GM18873 (cell line): ENCODE measurements around the gene ANKRD33B.

Experiments
- ATAC-seq: cut with Tn5 transposase; IDR thresholded peaks from one replicate; pipeline ENCODE4 v1.9.1; 2021; ENCODE audit warnings: mild to moderate bottlenecking, moderate library complexity, moderate number of reproducible peaks; ENCODE audit not compliant: unreplicated experiment, low FRiP score

The ANKRD33B gene

DNA sequence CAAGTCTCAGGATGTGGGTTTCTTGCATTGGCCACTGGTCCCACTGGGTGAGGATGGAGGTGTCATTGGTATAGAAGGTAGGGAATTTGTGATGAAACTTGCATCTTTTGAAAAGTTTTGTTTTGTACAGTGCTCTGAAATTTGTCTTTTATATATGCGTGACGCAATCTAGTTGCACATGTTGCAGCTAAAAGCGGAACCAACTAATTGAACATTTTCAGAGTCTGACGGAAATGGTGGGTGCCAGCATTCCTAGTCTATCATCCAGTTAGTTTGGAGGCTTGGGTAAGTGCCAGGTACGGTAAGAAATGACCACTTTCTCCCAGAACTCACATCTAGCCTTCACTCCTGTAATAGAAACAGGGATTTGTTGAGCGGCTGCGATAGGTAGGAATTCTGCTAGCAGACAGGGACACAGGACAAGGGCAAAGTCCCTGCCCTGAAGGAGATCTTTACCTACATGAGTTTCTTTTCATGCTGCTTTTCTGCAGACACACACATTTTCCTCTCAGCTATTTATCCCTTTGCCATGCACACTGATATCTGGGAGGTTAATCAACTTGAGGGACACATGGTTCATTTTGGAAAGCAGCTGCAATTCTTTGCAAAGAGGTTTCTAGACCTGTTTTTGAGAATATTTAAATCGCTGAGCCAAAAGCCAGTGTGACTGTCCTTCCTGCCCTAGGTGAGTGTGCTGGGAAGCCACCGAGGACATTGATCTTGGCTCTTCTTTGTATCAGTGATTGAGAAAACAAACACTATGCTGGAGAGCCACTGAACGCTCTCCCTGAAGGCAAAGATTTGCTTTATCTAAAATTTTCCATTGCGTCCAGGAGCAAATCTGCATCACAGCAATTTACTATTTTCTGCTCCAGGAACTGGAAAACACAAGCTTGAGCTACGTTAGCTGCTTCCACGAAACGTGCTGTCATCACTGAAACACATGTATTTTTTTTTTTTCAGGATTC is 107.5 kb downstream of the ANKRD33B start:
- ATAC-seq = no peak

DNA sequence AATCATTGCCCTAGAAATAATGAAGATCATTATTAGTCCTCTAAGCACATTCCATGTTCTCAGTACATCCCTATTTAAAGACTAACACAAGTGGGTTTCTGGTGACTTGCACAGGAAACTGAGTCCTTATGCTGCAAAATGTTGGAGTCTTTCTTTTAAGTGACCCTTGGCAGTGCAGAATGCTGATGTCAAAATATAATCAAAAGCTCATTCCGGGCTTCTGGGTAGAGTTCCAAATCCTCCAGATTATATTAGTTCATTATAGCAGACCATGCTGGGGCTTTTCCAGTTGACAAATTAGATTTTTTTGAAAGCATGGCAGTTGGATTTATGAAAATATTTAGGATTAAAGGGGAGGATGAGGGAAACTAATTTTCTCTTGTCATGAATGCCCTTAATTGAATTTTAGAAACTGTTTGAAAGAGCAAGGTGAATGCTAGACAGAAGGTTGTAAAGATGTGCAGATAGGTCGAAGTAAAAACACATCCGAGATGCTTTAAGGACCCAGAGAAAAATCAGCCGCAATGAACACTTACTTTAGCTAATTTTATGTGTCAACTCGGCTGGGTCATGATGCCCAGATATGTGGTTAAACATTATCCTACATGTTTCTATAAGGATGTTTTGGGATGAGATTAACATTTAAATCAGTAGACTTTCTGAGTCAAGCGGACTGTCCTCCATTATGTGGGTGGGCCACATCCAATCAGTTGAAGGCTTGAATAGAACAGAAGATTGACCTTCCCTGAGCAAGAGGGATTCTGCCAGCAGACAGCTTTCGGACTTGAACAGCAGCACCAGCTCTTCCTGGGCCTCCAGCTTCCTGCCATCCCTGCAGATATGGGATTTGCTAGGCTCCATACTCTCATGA is 108.5 kb downstream of the ANKRD33B start:
- ATAC-seq = no peak

DNA sequence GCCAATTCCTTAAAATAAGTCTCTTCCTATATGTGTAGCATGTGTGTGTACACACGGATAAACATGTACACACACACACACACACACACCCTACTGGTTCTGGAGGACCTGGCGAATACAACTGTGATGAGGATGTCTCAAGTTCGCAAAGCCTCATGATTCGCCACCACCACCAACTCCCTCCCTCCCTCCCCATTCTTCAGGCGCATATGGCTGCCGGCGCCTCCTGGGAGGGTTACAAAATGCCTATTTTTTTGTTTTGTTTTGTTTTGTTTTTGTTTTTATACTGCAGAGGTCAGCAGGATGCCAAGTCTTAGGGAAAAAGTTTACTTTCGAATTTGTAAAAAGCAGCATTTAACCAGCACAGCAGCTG is 109.1 kb downstream of the ANKRD33B start:
- ATAC-seq = no peak

DNA sequence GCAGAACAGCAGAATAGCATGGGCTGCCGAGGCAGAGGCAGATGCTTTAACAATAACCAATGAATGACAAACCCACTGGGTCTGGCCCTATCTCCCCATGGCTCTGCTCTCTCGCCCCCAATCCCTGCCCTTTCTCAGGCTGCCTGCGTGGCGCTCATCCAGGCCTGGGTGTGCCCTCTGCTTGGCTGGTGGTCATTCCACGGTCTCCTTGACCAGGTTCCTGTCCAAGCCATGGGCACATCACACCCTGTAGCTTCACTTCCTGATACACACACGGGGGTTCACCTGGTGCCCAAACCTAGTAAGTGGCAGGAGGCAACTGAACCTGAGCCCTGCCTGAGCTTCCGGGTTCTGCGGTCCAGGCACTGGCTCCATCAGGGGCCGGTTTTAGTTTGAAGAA is 109.5 kb downstream of the ANKRD33B start:
- ATAC-seq = no peak

DNA sequence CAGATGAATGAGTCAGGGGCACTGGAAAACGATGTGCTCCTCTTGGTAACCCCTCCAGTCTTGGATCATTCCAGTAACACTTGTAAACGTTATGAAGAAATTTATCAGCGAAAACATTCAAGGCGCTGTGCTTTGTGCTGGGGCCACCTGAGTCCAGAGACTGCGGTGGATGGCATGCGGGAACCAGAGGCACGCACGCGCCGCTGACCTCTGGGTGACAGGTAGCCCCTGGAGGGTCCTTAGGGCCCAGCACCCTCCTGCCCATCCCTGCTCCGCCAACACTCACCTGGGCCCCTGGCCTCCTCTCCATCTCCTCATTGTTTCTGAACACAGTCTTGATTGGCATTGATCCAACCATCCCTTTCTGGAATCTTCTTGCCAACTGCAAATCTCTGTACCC is 110.2 kb downstream of the ANKRD33B start:
- ATAC-seq = no peak

DNA sequence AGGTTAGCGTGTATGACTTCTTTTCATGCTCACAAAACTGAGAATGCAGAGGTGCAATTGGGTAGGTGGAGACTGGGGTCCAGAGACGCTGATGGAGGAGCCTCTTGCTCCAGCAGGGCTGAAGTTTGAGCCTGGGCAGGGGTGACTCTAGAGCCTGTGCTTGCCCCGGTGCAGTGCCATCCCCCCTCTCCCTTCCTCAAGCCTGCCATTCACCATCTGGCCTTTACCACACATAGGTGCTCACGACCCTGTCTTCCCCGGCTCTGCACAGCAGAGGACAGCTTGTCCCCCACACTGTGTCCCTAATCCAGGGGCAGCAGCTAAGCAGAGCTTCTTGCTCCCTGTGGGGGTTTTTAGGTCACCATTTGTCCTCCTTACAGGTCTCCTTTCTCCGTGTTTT is 110.7 kb downstream of the ANKRD33B start:
- no peak for ATAC-seq

DNA sequence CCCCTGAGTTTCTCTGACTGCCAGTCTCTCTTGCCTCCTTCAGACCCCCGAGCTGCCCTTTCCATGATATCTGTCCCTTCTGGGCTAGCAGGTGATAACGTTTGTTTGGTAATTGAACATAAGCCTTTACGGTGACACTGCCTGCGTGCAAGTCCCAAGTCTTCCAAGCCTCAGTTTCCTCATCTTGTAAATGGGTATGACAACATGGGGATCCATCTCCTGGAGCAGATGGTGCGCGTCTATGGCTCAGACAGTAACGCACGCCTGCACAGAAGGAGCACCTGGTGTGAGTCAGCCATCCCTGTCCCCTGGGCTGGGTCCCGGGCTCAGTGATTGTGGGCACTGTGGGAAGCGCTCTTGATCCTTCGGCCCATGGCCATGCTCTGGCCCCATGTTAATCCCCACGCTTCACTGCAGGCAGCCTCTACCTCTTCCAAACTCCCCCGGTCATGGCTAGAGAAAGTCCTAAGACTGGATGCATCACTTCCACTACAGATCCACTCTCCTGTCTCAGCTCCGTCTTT is 111.4 kb downstream of the ANKRD33B start:
- no peak for ATAC-seq

DNA sequence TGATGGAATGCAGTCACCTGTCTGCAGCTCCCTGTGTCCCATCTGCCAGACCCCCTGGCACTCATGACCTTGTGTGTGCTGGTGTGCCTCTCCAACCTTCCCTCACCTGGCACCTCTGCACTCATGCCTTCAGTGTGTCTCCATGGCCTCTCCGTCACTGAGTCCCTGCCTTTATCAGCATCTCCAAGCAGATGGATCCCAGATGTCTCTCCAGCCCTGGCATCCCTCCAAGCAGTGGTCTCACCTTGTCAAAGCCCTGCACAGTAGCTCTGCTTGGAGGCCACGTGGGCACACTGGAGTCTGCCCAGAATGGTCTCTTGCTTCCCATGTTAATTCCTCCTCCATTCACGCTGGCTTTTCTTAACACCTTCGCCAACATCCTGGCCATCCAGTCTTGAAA is 112.4 kb downstream of the ANKRD33B start:
- no peak for ATAC-seq

DNA sequence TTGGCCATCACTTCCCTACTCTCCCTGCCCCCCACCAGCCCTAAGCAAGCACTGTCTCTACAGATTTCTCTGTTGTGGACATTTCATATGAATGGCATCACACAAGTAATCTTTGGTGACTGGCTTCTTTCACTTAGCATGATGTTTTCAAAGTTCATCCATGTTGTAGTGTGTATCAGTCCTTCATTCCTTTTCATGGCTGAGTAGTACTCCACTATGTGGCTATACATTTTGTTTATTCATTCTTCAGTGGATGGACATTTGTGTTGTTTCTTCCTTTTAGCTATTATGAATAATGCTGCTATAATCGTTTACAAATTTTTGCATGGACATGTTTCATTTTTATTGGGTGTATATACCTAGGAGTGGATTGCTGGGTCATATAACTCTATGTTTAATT is 113.1 kb downstream of the ANKRD33B start:
- ATAC-seq = no peak

DNA sequence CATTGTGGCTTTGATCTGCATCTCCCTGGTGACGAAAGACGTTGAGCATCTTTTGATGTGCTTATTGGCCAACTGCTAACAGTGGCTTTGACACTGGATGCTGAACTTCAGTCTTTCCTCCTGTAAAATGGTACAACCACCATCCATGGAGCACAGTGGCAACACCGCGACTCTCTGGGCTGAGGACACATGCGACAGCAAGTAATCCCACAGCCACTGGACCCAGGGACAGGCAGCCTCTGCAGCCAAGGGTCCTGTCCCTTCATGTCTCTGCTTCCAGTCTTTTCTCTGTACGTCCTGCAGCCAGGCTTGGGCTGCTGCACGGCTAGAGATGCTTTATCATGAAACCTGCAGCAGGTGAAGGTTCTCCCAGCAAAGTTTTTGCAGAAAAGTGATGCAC is 113.7 kb downstream of the ANKRD33B start:
- no peak for ATAC-seq

DNA sequence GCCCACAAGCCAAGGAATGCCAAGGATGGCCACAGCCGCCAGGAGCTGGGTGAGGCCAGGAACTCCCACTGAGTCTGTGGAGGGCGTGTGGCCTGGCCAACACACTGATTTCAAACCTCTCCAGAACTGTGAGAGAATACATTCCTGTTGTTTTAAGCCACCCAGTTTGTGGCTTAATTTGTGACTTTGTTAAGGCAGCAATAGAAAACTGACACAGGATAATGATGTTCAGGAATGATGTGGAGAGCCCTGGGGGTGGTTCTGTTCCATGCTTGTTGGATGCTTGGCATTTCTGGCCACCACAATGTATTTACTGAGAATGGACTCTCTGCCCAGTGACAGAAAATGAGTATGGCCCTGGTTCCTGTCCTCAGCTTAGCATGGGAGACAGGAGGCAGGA is 114.4 kb downstream of the ANKRD33B start:
- ATAC-seq = no peak

DNA sequence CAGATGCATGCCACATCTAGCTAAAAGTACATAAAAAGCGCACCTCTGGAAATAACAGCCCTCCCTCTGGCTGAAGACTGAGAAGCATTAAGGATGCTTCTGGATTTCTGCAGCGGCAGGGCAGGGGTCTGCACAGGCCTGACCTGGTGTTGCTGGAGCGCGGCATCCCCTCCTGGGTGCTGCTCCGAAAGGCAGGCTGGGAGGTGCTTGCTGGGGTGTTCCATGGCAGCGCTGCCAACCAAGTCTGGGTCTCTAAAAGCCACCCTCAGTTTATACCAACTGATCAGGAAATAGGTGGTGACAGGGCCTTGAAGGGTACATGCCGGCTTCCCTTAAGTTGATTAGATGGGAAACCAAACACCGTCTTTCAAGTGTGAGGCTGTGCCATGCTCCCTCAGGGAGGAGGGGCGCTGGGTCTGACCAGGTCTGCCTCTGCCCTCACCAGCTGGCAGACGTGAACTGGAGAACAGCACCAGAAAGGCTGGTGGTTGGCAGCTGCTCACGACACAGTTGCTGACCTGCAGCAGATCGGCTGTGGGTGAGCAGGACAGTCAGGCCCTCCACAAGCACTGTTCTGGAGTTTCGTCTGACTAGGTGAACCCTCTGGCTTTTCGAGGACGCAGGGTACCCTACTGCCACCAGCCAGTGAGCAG is 115.6 kb downstream of the ANKRD33B start:
- no peak for ATAC-seq

DNA sequence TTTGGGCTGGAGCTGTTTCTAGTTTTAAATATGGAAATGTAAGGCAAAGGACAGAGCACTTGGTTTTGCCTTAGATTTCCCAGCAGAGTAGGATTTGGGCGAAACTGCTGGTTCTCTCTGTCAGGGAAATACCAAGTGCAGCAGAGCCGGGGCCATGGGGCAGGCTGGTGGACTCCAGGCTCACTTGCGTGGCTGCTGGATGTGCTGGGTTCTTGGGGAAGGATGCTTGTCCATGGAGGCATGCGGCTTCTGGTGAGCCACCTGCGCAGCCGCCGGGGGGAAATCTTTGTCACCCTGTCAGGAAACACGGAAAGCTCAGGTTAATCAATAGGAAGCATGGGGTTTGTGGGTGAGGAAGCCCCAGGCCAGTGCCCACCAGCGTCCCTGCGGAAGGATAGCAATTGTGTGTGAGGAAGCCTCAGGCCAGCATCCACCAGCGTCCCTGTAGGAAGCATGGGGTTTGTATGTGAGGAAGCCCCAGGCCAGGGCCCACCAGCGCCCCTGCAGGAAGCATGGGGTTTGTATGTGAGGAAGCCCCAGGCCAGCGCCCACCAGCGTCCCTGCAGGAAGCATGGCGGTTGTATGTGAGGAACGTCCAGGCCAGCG is 117.1 kb downstream of the ANKRD33B start:
- ATAC-seq = no peak

DNA sequence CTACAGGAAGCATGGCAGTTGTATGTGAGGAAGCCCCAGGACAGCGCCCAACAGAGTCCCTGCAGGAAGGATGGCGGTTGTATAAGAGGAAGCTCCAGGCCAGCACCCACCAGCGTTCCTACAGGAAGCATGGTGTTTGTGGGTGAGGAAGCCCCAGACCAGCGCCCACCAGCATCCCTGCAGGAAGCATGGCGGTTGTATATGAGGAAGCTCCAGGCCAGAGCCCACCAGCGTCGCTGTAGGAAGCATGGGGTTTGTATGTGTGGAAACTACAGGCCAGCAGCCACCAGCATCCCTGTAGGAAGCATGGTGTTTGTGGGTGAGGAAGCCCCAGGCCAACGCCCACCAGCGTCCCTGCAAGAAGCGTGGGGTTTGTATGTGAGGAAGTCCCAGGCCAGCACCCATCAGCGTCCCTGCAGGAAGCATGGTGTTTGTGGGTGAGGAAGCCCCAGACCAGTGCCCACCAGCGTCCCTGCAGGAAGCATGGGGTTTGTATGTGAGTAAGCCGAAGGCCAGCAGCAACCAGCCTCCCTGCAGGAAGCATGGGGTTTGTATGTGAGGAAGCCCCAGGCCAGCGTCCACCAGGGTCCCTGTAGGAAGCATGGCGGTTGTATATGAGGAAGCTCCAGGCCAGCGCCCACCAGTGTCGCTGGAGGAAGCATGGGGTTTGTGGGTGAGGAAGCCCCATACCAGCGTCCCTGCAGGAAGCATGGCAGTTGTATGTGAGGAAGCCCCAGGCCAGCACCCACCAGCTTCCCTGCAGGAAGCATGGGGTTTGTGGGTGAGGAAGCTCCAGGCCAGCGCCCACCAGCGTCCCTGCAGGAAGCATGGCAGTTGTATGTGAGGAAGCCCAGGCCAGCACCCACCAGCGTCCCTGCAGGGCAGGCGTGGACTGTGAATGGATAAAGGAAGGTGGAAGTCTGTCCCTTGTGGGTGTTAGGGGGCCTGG is 118.1 kb downstream of the ANKRD33B start:
- ATAC-seq = no peak

DNA sequence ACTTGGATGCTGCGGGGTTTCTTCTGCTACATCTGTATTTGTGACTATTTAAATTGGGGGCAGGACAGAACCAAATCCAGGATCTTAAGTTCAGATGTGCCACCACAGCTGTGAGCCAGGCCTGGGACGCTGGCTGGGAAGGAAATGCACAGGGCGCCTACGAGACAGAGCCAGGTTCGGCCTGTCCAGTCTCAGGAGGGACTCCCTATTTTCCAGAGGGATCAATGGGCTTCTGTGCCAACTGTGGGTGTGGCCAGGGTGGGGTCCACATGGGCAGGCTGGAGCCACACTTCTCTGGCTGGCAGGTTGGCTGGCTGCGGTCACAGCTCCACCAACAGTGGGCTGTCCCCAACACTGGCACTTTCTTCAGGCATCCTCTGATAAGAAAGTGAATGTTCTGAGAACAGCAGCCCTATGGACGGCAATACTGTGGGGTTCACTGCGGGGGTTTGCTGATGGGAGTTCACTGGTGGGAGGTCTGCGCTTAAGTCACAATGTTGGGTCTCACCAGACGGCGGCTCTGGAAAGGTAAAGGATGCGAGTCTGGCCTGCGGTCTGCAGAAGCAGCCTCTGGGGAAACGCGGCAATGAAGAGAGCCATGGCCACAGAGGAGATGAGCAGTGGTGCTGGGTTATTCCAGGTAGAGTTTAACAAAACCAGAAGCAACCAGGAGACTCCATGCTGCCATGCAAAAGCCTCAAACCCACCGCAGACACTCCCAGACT is 119.1 kb downstream of the ANKRD33B start:
- ATAC-seq = no peak

DNA sequence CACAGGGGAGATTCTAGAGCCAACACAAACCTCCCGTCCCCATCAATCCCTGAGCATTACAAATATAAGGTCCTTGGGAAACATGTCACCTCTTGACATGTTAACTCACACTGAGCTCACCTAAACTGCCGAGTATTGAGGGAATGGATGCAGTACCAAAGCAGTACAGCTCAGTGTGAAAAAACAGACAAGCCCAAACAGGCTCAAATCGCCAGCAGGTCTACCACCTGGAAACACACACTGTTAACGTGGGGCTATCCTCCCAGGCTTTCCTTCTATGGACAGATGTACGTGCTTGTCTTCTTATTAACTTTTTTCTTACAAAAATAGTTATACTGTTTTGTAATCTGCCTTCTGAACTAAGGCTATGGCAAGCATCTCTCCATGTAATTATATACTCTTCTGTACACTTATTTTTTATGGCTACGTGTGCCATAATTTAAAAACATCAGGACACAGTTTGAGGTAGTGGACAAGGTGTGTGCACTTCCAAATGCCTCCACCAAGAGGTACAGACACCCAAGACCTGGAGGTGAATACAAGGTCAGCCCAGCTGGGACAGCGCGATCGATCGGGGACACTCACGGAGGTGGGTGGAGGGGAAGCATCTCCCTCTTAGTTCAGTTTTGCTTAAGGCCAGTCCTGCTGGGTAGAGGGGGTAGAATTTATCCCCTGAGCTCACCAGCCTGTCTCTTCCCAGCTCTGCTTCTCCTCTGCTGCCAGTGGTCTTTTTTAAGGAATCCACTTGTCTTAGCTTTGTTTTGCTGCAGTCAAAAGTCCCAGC is 120.6 kb downstream of the ANKRD33B start:
- ATAC-seq = peak; percentile 60

DNA sequence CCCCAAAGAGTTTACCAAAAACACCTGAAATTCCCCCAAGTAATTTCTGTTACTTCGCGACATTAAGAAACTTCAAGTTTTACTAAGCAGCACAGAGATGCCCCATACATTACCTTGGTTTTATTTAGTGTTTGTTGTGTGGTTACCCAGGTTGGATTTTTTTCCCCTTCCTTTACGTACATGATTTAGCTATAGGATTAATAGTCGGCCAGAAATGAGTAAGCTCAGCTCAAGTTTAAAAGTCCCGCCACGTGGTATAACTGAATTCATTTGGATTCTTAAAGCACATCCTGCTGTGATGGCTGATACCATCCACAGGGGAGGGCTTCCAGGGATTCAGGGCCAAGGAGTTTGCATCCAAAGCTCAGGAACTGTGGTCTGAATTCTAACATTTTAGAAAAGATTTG is 121.2 kb downstream of the ANKRD33B start:
- ATAC-seq = peak; percentile 83

DNA sequence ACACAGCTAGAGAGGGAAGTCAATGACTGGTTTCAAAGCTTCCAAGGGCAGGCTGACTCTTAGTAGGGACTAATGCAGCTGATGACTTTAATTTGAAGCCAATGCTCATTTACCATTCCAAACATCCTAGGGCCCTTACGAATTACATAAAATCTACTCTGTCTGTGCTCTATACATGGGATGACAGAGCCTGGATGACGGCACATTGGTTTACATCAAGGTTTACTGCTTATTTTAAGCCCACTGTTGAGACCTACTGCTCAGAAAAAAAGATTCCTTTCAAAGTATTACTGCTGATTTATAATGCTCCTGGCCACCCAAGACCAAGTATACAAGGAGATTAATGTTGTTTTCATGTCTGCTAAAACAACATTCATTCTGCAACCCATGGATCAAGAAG is 123.0 kb downstream of the ANKRD33B start:
- ATAC-seq = no peak
